HFFc6 (cell line): ENCODE measurements around the gene RTL5. TPM values are rescaled to one million over a fixed set of nuclear protein-coding genes. Genes with fewer than 3 reads are reported as not detected.

ENCODE experiments used
- DNase-seq: peaks from one replicate; pipeline ENCODE4 v3.0.0-alpha.2; 2018
- H3K27ac Mint-ChIP-seq: 2 replicates; pipeline ENCODE4 v1.8.0; 2020; ENCODE audit warnings: mild to moderate bottlenecking, mixed read lengths
- H3K27me3 Mint-ChIP-seq: 2 replicates; pipeline ENCODE4 v1.8.0; 2021; ENCODE audit warnings: mild to moderate bottlenecking, moderate library complexity, mixed read lengths; ENCODE audit not compliant: insufficient read depth
- H3K36me3 Mint-ChIP-seq: 2 replicates; pipeline ENCODE4 v1.8.0; 2021; ENCODE audit warnings: low read depth, mixed read lengths
- H3K4me1 Mint-ChIP-seq: 2 replicates; pipeline ENCODE4 v1.8.0; 2020; ENCODE audit warnings: low read depth, mixed read lengths
- H3K4me3 Mint-ChIP-seq: 2 replicates; pipeline ENCODE4 v1.8.0; 2020; ENCODE audit warnings: mild to moderate bottlenecking, moderate library complexity, mixed read lengths
- H3K9me3 Mint-ChIP-seq: 2 replicates; pipeline ENCODE4 v1.8.0; 2020; ENCODE audit warnings: mild to moderate bottlenecking, mixed read lengths
- total RNA-seq, 6 experiments: library from RNA; stranded (reverse); fragmentation: NEBNext Ultra II Directional; extraction: Animal tissue kit (Norgen Biotek cat#: 25700); gene quantifications; 2 replicates in 1 of 6; 3 replicates in 5 of 6; pipeline ENCODE4 v1.2.3, GENCODE V29; 2021
- TF ChIP-seq, protein P1 (sequence below): fragments of 200-600 bp; sonication (generic); IDR thresholded peaks from 2 replicates; pipeline ENCODE4 v1.5.0; 2021; ENCODE audit warnings: antibody characterized with exemption, mild to moderate bottlenecking

Gene RTL5
- total RNA-seq, 6 experiments from 2014 or later = 1.5 to 2.0 (median 1.9) TPM

GRCh38 chrX:72165551-72165950 lies 33.8 kb upstream of the RTL5 start:
- Mint-ChIP-seq H3K27ac (no peak overlapping the region), H3K9me3 (no peaks in the 10 kb centered on the region), H3K4me3 (no peak overlapping the region), H3K36me3 (no peaks in the 10 kb centered on the region), H3K27me3 (peaks cover 2% of the 10 kb centered on the region; the same call in 1 of the 2 replicates), H3K4me1 (no peaks in the 10 kb centered on the region)
- DNase-seq = no peak
- TF ChIP-seq, protein P1, sequence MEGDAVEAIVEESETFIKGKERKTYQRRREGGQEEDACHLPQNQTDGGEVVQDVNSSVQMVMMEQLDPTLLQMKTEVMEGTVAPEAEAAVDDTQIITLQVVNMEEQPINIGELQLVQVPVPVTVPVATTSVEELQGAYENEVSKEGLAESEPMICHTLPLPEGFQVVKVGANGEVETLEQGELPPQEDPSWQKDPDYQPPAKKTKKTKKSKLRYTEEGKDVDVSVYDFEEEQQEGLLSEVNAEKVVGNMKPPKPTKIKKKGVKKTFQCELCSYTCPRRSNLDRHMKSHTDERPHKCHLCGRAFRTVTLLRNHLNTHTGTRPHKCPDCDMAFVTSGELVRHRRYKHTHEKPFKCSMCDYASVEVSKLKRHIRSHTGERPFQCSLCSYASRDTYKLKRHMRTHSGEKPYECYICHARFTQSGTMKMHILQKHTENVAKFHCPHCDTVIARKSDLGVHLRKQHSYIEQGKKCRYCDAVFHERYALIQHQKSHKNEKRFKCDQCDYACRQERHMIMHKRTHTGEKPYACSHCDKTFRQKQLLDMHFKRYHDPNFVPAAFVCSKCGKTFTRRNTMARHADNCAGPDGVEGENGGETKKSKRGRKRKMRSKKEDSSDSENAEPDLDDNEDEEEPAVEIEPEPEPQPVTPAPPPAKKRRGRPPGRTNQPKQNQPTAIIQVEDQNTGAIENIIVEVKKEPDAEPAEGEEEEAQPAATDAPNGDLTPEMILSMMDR = no peak

GRCh38 chrX:72159769-72160168 lies 28.1 kb upstream of the RTL5 start:
- Mint-ChIP-seq H3K27me3 (peaks cover 6% of the 10 kb centered on the region), H3K4me3 (no peak overlapping the region), H3K36me3 (no peaks in the 10 kb centered on the region), H3K4me1 (no peaks in the 10 kb centered on the region), H3K9me3 (no peaks in the 10 kb centered on the region; the same call in none of the 2 replicates), H3K27ac (no peak overlapping the region)
- no peak for DNase-seq
- TF ChIP-seq, protein P1 = no peak

GRCh38 chrX:72158773-72159172 lies 27.1 kb upstream of the RTL5 start:
- H3K27me3 Mint-ChIP-seq = peaks cover 6% of the 10 kb centered on the region
- no peaks in the 10 kb centered on the region for H3K36me3 Mint-ChIP-seq
- TF ChIP-seq, protein P1 = no peak
- H3K4me3 Mint-ChIP-seq = no peak overlapping the region
- H3K4me1 Mint-ChIP-seq = no peaks in the 10 kb centered on the region
- H3K9me3 Mint-ChIP-seq = no peaks in the 10 kb centered on the region; the same call in none of the 2 replicates
- H3K27ac Mint-ChIP-seq = no peak overlapping the region
- no peak for DNase-seq

- Mint-ChIP-seq H3K9me3 (no peaks in the 10 kb centered on the region), H3K27me3 (peaks cover 13% of the 10 kb centered on the region), H3K36me3 (no peaks in the 10 kb centered on the region), H3K27ac (no peak overlapping the region), H3K4me1 (peaks cover 2% of the 10 kb centered on the region; the same call in 1 of the 2 replicates), H3K4me3 (no peak overlapping the region)
- TF ChIP-seq, protein P1 = no peak
- no peak for DNase-seq
These were observed 14.8 kb upstream of the RTL5 start for GRCh38 chrX:72146527-72146926.

DNA sequence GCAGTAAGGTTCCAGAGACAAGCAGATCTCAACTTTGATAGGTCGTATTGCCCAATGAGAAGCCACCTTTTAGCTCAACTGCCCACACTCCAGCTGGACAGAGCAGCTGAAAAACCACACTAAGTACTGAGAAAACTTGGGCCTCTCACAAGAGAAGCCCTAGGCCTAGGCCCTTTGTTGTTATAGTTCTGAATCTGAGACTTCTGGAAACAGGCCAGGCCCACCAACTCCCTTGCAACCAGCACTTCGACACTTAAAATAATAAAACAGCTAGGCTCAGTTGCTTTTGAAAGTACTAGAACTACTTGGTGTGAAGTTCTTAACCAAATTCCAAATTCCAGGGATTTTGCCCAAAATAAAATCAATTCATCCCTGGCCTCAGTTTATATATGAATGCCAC lies 13.5 kb upstream of the RTL5 start:
- no peaks in the 10 kb centered on the region for H3K36me3 Mint-ChIP-seq
- no peaks in the 10 kb centered on the region for H3K9me3 Mint-ChIP-seq
- no peak for DNase-seq
- no peak overlapping the region for H3K4me3 Mint-ChIP-seq
- H3K27me3 Mint-ChIP-seq = peaks cover 16% of the 10 kb centered on the region
- peaks cover 6% of the 10 kb centered on the region; the same call in 1 of the 2 replicates for H3K4me1 Mint-ChIP-seq
- TF ChIP-seq, protein P1 = no peak
- H3K27ac Mint-ChIP-seq = no peak overlapping the region

DNA sequence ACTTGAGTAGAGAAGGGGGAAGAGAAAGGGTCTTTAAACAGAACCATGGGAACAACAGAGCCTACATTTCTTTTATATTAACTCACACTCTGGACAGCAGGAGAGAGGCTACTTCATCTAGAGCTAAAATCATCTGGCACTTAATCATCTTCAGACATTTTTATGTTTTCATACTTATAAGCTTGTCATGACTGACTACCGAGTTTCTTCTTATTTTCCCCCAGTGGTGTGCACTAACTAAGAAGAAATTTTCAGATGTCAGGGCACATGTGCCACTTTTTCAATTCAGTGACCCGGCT lies 11.8 kb upstream of the RTL5 start:
- H3K9me3 Mint-ChIP-seq = no peaks in the 10 kb centered on the region
- H3K36me3 Mint-ChIP-seq = no peaks in the 10 kb centered on the region
- no peak overlapping the region for H3K4me3 Mint-ChIP-seq
- no peak for DNase-seq
- peaks cover 16% of the 10 kb centered on the region for H3K27me3 Mint-ChIP-seq
- peaks cover 6% of the 10 kb centered on the region; the same call in 1 of the 2 replicates for H3K4me1 Mint-ChIP-seq
- TF ChIP-seq, protein P1 = no peak
- H3K27ac Mint-ChIP-seq = no peak overlapping the region
